ENCODE measurements around the gene OR4D9.
"Not testable (repeated sequence)": the region's sequence is repeated elsewhere in the genome, so short reads cannot be mapped to it uniquely, and the experiment has no call there.

Gene OR4D9

GRCh38 chr11:59544869-59545178 lies 33.5 kb downstream of the OR4D9 start:
- Histone ChIP-seq H3K9ac (ENCODE audit: low read length) (no peak overlapping the region), H3K4me2 (ENCODE audit: low read length) (no peak overlapping the region), H3K9me2 (ENCODE audit: low read depth, low read length) (no peaks in the 10 kb centered on the region)

GRCh38 chr11:59545179-59546020 lies 34.1 kb downstream of the OR4D9 start:
- no peaks in the 10 kb centered on the region for H3K36me3 ChIP-seq (ENCODE audit: insufficient read depth, low read length)
- TF ChIP-seq CTCF (IDR thresholded peaks at IDR 0.05; ENCODE audit: low read length) (no peak), EZH2 (IDR thresholded peaks at IDR 0.05; ENCODE audit: borderline replicate concordance, low read length) (no peak)
- H3K4me2 ChIP-seq (ENCODE audit: low read length) = no peak overlapping the region
- no peaks in the 10 kb centered on the region for H3K79me2 ChIP-seq (ENCODE audit: insufficient read depth, low read length)
- H3K27me3 ChIP-seq (ENCODE audit: insufficient read depth, low read length) = no peaks in the 10 kb centered on the region
- H3K9me2 ChIP-seq (ENCODE audit: low read depth, low read length) = no peaks in the 10 kb centered on the region
- no peak overlapping the region for H2AFZ ChIP-seq (ENCODE audit: low read length)
- H3K4me1 ChIP-seq (ENCODE audit: insufficient read depth, low read length, severe bottlenecking) = peaks cover 12% of the 10 kb centered on the region
- no peak overlapping the region for H3K9ac ChIP-seq (ENCODE audit: low read length)
- no peaks in the 10 kb centered on the region for H3F3A ChIP-seq (ENCODE audit: insufficient read depth, low read length)
- H3K4me3 ChIP-seq (ENCODE audit: low read depth, low read length, poor library complexity, severe bottlenecking) = no peak overlapping the region
- no peaks in the 10 kb centered on the region for H4K20me1 ChIP-seq (ENCODE audit: insufficient read depth, low read length)
- H3K27ac ChIP-seq (ENCODE audit: low read depth, low read length, poor library complexity, severe bottlenecking) = no peak overlapping the region
- no peaks in the 10 kb centered on the region for H3K9me3 ChIP-seq (ENCODE audit: low read length)

More at GRCh38 chr11:59544869-59545178, 33.5 kb downstream of the OR4D9 start:
- H2AFZ ChIP-seq (ENCODE audit: low read length) = no peak overlapping the region
- H3K79me2 ChIP-seq (ENCODE audit: insufficient read depth, low read length) = no peaks in the 10 kb centered on the region
- H3K4me3 ChIP-seq (ENCODE audit: low read depth, low read length, poor library complexity, severe bottlenecking) = no peak overlapping the region
- H3K36me3 ChIP-seq (ENCODE audit: insufficient read depth, low read length) = no peaks in the 10 kb centered on the region
- H3K27me3 ChIP-seq (ENCODE audit: insufficient read depth, low read length) = no peaks in the 10 kb centered on the region
- H3K9me3 ChIP-seq (ENCODE audit: low read length) = no peaks in the 10 kb centered on the region
- H3K27ac ChIP-seq (ENCODE audit: low read depth, low read length, poor library complexity, severe bottlenecking) = no peak overlapping the region
- H4K20me1 ChIP-seq (ENCODE audit: insufficient read depth, low read length) = no peaks in the 10 kb centered on the region
- H3F3A ChIP-seq (ENCODE audit: insufficient read depth, low read length) = no peaks in the 10 kb centered on the region
- TF ChIP-seq CTCF (IDR thresholded peaks at IDR 0.05; ENCODE audit: low read length) = no peak
- no peak for TF ChIP-seq EZH2 (IDR thresholded peaks at IDR 0.05; ENCODE audit: borderline replicate concordance, low read length)
- H3K4me1 ChIP-seq (ENCODE audit: insufficient read depth, low read length, severe bottlenecking) = peaks cover 12% of the 10 kb centered on the region

- not testable (repeated sequence) for H4K20me1 ChIP-seq (ENCODE audit: insufficient read depth, low read length); H2AFZ ChIP-seq (ENCODE audit: low read length); H3K27ac ChIP-seq (ENCODE audit: low read depth, low read length, poor library complexity, severe bottlenecking); H3K9me2 ChIP-seq (ENCODE audit: low read depth, low read length); H3K27me3 ChIP-seq (ENCODE audit: insufficient read depth, low read length); H3K9me3 ChIP-seq (ENCODE audit: low read length); H3K9ac ChIP-seq (ENCODE audit: low read length); H3K4me3 ChIP-seq (ENCODE audit: low read depth, low read length, poor library complexity, severe bottlenecking); H3K79me2 ChIP-seq (ENCODE audit: insufficient read depth, low read length); H3K36me3 ChIP-seq (ENCODE audit: insufficient read depth, low read length); H3F3A ChIP-seq (ENCODE audit: insufficient read depth, low read length); H3K4me2 ChIP-seq (ENCODE audit: low read length)
- peaks cover 22% of the 10 kb centered on the region for H3K4me1 ChIP-seq (ENCODE audit: insufficient read depth, low read length, severe bottlenecking)
Measured at GRCh38 chr11:59547605-59548308, 36.4 kb downstream of the OR4D9 start.

Measured in OCI-LY1 (cell line).